PFSK-1 (cell line): ENCODE measurements around the gene HSPG2.

Source experiments
- FOXP2 ChIP-seq: optimal IDR thresholded peaks from 2 replicates; pipeline ENCODE3; 2011; ENCODE audit warnings: borderline replicate concordance, control low read depth, inconsistent platforms; ENCODE audit not compliant: insufficient read depth; ENCODE audit errors: extremely low read length, extremely low read depth
- POLR2AphosphoS5 ChIP-seq: IDR thresholded peaks from 2 replicates; pipeline ENCODE4 v1.6.1; 2012; ENCODE audit warnings: low read depth, mild to moderate bottlenecking, control low read depth, low read length, moderate library complexity
- SIN3A ChIP-seq: IDR thresholded peaks from 2 replicates; pipeline ENCODE4 v1.6.1; 2012; ENCODE audit warnings: mild to moderate bottlenecking, low read length, moderate library complexity, borderline replicate concordance; ENCODE audit not compliant: insufficient read depth
- TAF1 ChIP-seq: IDR thresholded peaks from 2 replicates; pipeline ENCODE4 v1.6.1; 2012; ENCODE audit warnings: low read length, control low read depth, borderline replicate concordance; ENCODE audit not compliant: insufficient read depth
- TF ChIP-seq, protein P1 (sequence below), 2 experiments: IDR thresholded peaks; 2 replicates each; pipeline versions ENCODE4 v1.6.1 to v1.8.0; 2011 to 2012; ENCODE audit warnings: low read depth in 2 of 2, low read length in 2 of 2, control low read depth in 1 of 2, inconsistent platforms in 1 of 2, mild to moderate bottlenecking in 1 of 2, moderate library complexity in 1 of 2; ENCODE audit not compliant: insufficient read depth in 1 of 2

HSPG2 gene

DNA sequence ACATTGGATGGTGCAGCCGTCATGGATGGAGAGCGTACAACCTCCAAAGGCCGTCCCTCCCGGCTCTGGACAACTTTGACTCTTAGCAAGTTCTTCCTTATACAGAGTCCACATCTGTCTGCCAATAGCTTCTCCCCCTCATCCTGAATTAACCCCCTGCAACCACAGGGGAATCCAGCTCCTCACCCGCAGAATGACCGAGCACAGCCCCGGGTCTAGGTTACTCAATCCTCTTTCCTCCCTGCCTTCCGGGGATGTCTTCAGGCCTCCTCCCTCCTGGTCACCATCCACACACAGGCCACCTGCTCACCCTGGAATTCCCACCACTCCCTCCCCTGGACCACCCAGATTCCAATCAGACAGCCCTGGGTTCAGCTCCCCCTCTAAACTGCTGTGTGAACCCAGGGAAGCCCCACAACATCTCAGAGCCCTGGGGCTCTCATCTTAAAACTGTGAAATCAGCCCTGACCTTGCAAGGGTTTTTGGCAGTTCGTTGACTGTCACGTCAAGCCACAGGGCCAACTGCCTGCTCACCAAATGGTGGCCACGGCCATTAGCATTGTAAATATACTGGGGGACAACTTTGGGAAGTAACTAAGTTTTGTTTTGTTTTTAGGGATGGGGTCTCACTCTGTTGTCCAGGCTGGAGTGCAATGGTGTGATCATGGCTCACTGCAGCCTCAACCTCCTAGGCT is 54.2 kb downstream of the HSPG2 start:
- TF ChIP-seq TAF1 (no peak), SIN3A (no peak), FOXP2 (no peak), POLR2AphosphoS5 (no peak)
- TF ChIP-seq, protein P1, sequence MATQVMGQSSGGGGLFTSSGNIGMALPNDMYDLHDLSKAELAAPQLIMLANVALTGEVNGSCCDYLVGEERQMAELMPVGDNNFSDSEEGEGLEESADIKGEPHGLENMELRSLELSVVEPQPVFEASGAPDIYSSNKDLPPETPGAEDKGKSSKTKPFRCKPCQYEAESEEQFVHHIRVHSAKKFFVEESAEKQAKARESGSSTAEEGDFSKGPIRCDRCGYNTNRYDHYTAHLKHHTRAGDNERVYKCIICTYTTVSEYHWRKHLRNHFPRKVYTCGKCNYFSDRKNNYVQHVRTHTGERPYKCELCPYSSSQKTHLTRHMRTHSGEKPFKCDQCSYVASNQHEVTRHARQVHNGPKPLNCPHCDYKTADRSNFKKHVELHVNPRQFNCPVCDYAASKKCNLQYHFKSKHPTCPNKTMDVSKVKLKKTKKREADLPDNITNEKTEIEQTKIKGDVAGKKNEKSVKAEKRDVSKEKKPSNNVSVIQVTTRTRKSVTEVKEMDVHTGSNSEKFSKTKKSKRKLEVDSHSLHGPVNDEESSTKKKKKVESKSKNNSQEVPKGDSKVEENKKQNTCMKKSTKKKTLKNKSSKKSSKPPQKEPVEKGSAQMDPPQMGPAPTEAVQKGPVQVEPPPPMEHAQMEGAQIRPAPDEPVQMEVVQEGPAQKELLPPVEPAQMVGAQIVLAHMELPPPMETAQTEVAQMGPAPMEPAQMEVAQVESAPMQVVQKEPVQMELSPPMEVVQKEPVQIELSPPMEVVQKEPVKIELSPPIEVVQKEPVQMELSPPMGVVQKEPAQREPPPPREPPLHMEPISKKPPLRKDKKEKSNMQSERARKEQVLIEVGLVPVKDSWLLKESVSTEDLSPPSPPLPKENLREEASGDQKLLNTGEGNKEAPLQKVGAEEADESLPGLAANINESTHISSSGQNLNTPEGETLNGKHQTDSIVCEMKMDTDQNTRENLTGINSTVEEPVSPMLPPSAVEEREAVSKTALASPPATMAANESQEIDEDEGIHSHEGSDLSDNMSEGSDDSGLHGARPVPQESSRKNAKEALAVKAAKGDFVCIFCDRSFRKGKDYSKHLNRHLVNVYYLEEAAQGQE (IDR thresholded peaks at IDR 0.05; ENCODE audit: insufficient read depth in 1 of 2, low read depth in 2 of 2, low read length in 2 of 2), result no peak

DNA sequence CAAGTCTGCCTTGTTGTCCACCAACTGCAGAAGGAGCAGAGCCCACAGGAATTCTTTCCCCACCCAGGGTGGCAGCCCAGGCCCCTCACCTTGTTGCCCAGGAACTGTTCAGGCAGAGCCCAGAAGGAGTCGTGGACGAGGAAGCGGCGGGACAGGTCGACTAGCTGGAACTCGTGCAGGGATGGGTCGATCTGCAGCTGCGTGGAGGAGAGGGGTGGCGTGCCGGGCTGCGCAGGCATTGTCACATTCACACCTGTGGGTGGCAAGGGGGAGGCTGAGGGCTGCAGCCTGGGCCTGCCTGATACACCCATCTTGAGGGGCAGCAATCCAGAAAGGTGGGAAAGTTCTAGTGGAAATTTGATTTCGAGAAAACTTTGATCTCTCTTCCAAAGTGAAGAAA is 55.9 kb downstream of the HSPG2 start:
- no peak for TF ChIP-seq FOXP2
- TF ChIP-seq, protein P1 (IDR thresholded peaks at IDR 0.05; ENCODE audit: insufficient read depth in 1 of 2, low read depth in 2 of 2, low read length in 2 of 2), result no peak
- TF ChIP-seq POLR2AphosphoS5, result no peak
- TF ChIP-seq TAF1, result no peak
- TF ChIP-seq SIN3A, result no peak

DNA sequence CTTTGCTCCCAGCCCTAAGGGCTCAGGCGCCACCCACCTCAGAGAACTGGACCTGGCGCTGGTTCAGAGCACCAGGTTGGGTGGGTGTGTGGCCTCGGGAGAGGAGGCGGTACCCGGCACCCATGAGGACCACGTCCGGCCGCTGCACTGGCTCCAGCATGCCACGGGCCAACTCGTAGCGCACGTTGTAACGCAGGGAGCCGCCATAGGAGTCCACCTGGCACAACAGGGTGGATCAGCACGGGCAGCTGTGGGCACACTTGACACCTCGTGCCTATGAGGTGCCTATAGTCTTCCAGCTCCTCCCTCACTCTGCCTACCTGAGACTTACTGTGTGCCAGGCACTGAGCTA is 56.5 kb downstream of the HSPG2 start:
- no peak for TF ChIP-seq SIN3A
- no peak for TF ChIP-seq TAF1
- no peak for TF ChIP-seq FOXP2
- no peak for TF ChIP-seq POLR2AphosphoS5
- TF ChIP-seq, protein P1 (IDR thresholded peaks at IDR 0.05; ENCODE audit: insufficient read depth in 1 of 2, low read depth in 2 of 2, low read length in 2 of 2), result no peak

DNA sequence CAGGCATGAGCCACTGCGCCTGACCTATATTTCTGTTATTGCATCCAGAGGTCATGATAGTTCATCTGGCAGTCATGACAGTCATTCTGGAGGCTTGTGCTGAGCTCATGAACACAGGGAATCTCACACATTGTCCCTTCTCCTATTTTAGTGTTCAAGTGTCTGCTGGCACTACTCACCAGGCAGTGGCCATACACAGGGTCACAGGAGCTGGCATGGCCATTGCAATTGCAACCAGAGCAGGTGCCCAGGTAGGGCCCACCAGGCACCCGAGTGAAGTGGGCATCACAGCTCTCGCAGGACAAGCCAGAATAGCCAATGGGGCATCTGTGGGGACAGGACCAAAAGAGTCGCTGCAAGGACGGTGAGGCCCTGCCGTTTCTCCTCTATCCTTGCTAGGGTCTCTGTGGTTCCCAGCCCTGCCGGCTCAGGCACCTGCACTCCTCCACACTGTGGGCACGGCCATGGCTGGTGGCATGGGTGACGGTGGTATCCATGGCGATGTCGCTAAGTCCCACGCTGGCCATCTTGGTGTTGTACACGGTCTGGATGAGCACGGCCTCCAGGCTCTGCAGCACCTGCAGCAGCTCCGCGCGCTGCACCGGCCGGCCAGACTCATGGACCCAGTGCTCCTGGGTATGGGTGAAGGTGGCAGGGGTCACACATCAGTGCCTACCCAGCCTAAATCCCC is 57.0 kb downstream of the HSPG2 start:
- TF ChIP-seq TAF1 (no peak), FOXP2 (no peak)

DNA sequence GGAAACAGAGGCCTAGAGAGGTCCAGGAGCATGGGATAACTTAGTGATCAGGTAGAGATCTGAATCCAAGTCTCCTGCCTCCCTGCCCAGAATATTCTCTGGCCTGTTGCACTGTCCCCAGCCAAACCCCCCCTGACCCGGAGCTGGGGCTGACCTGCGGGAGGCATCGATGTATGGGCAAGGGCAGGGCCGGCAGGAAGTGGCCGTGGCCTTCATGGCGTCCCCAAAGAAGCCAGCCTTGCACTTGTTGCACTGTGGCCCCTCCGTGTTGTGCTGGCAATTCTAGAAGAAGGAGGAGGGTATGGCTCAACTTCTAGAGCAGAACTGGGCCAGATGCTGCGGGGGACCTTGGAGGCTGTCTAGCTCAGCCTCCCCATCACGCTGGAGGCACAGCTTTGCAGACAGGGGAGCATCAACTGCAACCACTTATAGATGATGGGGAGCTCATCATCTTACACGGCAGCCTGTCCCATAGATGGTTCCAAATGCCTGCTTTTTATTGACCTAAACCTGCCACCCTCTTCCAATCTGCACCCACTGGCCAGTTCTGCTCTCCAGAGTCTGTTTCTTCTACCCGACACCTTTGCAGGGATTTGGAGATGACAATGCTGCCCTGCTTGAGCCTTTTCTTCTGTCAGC is 58.2 kb downstream of the HSPG2 start:
- TF ChIP-seq FOXP2 (no peak), TAF1 (no peak), POLR2AphosphoS5 (no peak), SIN3A (no peak)
- TF ChIP-seq, protein P1 (IDR thresholded peaks at IDR 0.05; ENCODE audit: insufficient read depth in 1 of 2, low read depth in 2 of 2, low read length in 2 of 2), result no peak
